NT2/D1 (cell line): ENCODE data around the gene PDE3A.

Experiments used
- SUZ12 ChIP-seq: IDR thresholded peaks from 2 replicates; pipeline ENCODE4 v1.6.1; 2011; ENCODE audit not compliant: insufficient read length, insufficient read depth; ENCODE audit errors: extremely low read depth
- YY1 ChIP-seq: IDR thresholded peaks from 2 replicates; pipeline ENCODE4 v1.6.1; 2011; ENCODE audit not compliant: insufficient read length, insufficient read depth
- ZNF274 ChIP-seq: IDR thresholded peaks from 2 replicates; pipeline ENCODE4 v1.6.1; 2011; ENCODE audit warnings: mild to moderate bottlenecking, low read depth, low read length

DNA sequence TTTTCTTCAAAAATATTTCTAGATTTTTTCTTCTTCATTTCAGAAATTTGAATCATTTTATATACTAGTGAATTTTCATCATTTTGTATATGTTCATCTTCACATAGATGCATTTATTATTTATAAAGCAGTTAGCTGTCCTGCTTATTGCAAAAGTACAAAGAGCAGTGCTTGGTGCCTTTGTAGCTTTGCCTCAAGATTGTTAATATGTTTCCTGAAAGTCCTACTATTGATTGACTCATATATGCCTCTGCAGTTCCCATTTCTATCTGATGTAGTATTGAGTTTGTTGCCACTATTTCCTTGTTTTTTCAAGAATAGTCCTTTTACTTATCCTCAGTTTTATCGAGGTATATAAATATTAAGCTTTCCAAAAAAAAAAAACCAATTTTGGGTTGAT is 89.7 kb downstream of the PDE3A start:
- TF ChIP-seq ZNF274 (no peak), SUZ12 (no peak), YY1 (no peak)
